SU-DHL-6 (cell line): ENCODE data around the gene IL1RL1.

Experiments
- EZH2phosphoT487 ChIP-seq: fragments of 200-600 bp; sonication (generic), shearing (Covaris generic); conservative IDR thresholded peaks from 2 replicates; pipeline ENCODE4 v1.6.1; 2018; ENCODE audit warnings: mild to moderate bottlenecking, antibody characterized with exemption, low read length, moderate library complexity, mixed read lengths
- TF ChIP-seq, protein P1 (sequence below): fragments of 200-600 bp; sonication (generic); IDR thresholded peaks from one replicate; pipeline ENCODE4 v1.5.1; 2017; ENCODE audit warnings: antibody characterized with exemption, mild to moderate bottlenecking, low read length, moderate library complexity; ENCODE audit not compliant: insufficient read depth, poor library complexity, severe bottlenecking

- TF ChIP-seq, protein P1, sequence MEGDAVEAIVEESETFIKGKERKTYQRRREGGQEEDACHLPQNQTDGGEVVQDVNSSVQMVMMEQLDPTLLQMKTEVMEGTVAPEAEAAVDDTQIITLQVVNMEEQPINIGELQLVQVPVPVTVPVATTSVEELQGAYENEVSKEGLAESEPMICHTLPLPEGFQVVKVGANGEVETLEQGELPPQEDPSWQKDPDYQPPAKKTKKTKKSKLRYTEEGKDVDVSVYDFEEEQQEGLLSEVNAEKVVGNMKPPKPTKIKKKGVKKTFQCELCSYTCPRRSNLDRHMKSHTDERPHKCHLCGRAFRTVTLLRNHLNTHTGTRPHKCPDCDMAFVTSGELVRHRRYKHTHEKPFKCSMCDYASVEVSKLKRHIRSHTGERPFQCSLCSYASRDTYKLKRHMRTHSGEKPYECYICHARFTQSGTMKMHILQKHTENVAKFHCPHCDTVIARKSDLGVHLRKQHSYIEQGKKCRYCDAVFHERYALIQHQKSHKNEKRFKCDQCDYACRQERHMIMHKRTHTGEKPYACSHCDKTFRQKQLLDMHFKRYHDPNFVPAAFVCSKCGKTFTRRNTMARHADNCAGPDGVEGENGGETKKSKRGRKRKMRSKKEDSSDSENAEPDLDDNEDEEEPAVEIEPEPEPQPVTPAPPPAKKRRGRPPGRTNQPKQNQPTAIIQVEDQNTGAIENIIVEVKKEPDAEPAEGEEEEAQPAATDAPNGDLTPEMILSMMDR = no peak
- no peak for TF ChIP-seq EZH2phosphoT487
Observed at GRCh38 chr2:102264952-102265351, 46.4 kb upstream of the IL1RL1 start.
